GM18909 (cell line): ENCODE results near the gene BABAM2.

Experiments
- ATAC-seq: cut with Tn5 transposase; IDR thresholded peaks from one replicate; pipeline ENCODE4 v1.9.1; 2021; ENCODE audit warnings: mild to moderate bottlenecking; ENCODE audit not compliant: unreplicated experiment, poor library complexity

The BABAM2 gene

GRCh38 chr2:28148566-28148965 lies 258.0 kb downstream of the BABAM2 start:
- no peak for ATAC-seq

- no peak for ATAC-seq
These were observed 259.8 kb downstream of the BABAM2 start for GRCh38 chr2:28150236-28150915.

DNA sequence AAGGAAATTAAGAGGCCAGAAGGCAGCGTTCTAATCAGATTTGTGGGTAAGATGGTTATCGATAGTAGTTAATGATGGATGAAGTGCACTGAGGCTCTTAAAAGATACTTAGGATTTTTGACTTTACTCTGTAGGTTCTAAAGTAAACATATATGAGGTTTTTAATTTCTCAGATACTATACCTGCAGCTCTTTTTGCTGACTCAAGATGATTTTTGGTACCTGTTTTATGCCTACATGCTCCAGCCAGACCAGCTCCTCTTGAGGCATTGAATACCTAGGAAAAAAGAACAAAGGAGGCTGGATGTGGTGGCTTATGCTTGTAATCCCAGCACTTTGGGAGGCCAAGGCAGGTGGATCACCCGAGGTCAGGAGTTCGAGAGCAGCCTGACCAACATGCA lies 260.5 kb downstream of the BABAM2 start:
- no peak for ATAC-seq

DNA sequence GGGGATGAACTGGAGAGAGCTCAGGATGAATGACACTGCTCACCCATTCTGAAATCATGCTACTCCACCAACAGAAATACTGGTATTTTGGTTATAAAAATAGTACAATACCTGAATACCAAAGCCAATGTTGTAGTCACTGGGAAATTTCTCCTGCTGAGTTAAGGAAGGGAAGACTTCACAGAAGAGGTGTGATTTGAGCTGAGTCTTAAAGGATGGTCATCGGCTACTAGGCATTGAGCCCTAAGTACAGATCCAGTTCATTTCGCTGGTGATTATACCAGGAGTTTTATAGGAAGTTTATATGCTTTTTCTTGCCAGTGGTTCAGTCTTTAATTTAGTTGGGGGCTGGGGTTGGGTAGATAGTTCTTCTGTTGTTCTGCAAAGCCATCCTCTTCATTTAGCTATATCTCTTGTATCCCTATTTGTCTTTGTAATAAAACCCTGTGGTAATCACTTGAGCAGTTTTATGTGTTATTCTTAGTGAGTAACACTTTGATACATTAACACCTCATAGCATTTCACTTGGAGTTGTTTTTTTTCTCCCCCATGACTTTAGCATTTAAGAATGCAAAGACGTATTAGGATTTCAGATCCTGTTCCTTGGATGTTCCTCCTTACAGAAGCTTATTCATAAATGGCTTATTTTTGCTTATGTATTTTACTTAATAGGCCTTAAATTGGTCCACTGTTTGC lies 262.2 kb downstream of the BABAM2 start:
- no peak for ATAC-seq

DNA sequence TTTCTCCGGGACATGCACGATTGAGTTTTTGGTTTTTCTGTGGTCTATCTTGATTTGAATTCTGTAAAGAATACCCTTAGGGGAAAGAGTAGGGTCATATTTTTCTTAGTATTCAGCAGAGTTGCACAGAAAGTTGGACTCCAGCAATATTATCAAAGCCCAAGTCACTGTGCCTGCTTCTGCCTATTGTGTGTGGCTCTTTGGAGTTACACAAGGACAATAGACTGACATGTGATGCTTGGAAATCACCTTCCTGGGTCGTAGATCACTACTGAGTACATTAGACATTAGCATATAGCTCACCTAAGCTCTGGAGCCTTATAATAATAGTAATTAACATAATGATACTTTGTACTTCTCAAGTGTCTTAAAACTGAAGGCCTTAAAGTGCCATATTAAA lies 263.3 kb downstream of the BABAM2 start:
- no peak for ATAC-seq

DNA sequence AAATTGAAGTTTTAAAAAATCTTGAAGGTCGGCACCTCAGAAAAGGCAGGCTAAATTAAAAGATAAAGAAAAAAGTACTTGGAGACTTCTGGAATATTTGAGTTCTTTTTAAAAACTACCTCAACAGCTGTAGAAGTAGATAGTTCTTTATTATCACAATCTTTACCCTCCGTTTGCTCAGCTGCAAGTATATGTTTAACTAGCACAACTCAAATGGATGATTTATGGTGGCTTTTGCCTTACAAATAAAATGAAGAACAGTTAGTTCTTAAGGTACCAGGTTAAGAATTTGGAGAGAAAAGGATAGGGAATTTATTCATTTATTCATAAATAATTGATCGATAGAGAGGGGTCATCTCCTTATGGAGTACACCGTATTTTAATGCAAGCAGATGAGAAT lies 264.6 kb downstream of the BABAM2 start:
- no peak for ATAC-seq

- no peak for ATAC-seq
These were observed 265.1 kb downstream of the BABAM2 start for GRCh38 chr2:28155627-28156026.

GRCh38 chr2:28158791-28159190 lies 268.3 kb downstream of the BABAM2 start:
- ATAC-seq, result no peak

DNA sequence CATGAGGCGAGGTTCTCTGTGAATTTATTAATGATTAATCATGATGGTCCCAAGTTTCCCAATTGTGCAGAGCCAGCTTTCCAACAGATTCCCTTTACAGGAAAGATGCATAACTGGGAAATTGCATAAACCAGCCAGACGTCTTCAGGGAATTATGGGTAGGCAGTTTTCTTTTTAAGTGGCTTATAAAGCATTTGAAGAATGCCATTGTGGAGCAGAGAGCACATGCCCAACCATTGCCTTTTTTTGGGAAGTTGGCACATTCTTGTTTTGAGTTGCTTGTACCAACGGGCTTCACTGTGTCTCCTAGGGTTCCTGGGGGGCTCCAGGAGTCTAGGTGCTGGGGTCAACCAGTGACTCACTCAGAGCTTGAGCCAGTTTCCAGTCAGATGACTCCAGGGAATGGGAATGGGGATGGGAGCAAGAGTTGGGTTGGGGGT lies 270.5 kb downstream of the BABAM2 start:
- no peak for ATAC-seq

DNA sequence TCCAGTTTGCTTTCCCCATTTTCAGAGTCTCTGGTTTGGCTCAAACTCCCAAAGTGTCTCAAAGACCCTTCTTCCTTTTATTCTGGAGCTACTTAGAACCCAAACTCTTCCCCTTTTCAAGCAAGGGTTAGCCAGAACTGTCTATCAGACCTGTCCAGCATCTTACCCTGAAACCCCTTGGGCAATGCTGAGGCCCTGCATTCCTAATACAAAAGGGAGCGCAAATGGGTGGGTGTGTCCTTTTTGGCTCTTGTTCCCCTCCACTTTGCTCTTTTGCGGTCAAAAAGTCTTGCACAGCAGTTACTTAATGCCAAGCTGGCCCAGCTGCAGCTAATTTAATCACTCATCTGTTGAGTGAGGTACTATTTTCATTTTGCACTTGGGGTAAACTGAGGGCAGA lies 270.9 kb downstream of the BABAM2 start:
- no peak for ATAC-seq

- ATAC-seq, result no peak
These were observed 272.0 kb downstream of the BABAM2 start for GRCh38 chr2:28162564-28162963.

DNA sequence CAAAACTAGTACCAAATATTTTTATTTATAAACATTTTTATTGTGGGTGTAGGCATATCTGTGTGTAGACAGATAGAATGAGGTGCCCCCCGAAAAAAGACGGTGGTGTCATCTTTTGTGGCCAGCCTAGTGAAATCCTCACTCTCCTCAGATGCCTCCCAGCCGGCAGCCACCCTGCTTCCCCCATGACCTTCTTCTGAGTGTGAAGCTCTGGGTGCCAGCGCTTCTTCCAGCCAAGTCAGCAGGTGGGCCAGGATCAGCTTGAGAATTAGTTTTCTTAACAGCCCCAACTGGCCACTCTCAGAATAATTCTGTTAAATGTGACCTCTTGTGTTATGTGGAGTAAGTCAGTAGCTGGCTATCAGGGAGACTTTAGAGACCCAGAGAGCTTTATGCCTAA lies 272.5 kb downstream of the BABAM2 start:
- ATAC-seq, result no peak

DNA sequence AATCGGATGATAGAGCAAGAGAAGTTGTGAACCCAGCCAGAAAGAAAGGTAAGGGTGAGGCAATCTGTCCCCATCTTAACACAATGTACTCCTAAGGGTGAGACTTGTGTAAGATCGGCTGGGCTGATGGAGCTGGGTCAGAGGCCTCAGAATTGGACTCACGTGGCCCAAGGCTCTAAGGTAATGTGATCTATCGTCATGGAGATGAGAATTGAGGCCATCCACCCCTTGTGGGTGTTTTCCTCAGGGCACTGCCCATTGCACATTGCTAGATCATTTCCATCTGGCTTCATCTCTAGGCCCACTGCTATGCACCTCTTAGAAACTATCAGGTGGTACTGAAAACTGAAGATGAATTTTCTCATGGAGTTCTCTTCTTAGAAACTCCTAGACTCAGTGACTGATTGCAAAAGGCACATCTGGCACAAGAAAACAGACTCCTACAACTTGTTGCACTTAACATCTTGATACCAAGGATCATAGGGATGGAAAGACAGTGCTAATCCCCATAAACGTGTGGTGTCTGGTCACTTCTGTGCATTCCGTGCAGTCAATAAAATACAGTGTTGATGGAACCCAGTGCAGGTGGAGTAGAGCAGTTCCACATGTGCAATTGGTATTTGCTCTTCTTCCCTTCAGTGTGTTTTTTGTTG lies 273.2 kb downstream of the BABAM2 start:
- no peak for ATAC-seq

DNA sequence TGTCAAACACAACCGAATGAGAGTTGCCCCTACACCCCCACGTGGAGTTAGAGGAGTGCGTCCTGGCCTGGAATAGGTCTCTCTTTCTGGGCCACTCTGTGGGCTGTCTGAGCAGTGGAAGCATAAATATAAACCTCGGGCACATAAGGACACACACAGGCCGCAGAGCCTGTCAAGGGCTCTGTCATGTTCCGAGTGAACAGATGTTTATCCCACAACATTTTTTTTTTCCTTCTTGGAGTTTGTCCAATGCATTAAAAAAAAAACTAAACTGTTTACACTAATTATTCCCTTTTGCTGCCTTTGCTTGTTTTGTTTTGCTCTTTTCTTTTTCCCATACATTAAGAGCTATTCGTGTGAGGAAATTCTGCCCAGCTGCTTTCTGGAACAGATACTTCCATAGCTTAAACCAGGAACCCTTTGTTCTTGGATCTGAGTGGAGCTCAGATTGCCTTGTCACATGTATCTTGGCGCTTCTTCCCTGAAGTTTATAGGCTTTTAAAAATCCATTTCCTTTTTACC lies 273.8 kb downstream of the BABAM2 start:
- ATAC-seq, result no peak

DNA sequence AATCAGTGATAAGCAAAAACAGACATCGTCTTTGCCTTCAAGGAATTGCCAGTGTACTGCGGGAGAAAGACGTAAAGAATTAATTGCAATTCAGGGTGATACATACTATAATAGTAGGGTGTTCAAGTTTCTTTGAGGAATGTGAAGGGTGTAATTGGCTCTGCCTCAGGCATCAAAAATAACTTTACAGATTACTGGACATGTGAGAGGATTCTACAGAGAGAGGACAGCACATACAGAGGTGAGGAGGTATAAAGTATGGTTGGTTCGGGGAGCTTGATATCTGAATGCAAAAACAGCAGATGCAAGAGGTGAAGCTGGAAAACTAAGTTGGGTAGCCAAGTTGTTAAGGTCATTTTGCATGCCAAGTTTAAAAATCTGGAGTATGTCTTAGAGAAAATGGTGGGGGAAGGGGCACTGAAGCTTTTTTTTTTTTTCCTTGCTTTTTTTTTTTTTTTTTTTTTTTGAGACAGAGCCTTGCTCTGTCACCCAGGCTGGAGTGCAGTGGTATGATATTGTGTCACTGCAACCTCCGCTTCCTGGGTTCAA lies 274.6 kb downstream of the BABAM2 start:
- no peak for ATAC-seq

DNA sequence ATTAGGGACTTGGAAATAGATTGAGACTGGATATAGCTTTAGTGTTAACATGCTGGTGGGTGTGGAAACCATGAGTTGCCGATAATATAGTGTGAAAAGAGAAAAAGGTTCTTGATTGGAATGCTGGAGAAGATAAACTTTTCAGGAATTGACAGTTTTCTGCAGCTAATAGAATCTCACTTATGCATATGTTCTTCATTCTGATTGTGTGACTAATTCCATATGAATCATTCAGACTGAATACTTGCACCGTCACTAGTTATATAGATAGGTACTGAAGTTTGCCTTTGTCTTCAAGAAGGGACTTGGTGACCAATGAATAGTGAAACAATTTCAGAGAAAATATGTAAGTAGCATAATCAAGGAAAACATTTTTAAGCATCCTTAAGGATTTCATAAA lies 276.4 kb downstream of the BABAM2 start:
- no peak for ATAC-seq

DNA sequence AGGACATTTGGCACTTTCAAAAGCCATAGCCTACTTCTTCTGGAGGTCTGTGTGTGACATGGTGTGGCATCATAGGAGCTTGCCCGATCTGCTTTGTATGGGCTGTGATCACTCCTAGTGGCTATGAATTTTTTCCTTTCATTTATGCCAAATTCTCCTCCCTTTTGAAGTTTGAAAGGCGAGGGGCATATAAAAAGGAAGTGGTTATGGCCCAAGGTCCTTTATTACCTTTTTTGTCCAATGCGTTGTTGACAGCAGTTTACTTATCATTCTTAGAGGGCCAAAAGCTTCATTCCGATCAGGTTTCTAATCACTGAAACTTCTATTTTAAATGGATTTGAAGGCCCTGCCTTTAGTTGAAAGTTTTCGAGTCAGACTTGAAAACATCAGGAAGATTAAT lies 277.8 kb downstream of the BABAM2 start:
- no peak for ATAC-seq

DNA sequence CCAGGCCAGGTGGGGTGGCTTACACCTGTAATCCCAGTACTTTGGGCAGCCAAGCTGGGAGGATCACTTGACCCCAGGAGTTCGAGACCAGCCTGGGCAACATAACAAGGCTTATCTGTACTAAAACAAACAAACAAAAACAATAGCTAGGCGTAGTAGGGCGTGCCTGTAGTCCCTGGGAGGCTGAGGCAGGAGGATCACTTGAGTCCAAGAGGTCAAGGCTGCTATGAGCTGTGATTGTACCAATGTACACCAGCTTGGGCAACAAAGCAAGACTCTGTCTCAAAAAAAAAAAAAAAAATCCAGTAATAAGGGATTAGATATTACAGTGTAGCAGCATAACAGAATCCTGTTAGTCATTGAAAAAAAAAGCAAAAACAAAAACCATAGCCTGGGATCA lies 279.0 kb downstream of the BABAM2 start:
- no peak for ATAC-seq

GRCh38 chr2:28172114-28172898 lies 281.8 kb downstream of the BABAM2 start:
- ATAC-seq, result no peak

- ATAC-seq, result no peak
These were observed 282.8 kb downstream of the BABAM2 start for GRCh38 chr2:28173377-28173776.
